ENCODE data around the gene PKD1L1.
A peak's percentile ranks its signal among the peaks of the same experiment; 100 is the strongest.

DNA sequence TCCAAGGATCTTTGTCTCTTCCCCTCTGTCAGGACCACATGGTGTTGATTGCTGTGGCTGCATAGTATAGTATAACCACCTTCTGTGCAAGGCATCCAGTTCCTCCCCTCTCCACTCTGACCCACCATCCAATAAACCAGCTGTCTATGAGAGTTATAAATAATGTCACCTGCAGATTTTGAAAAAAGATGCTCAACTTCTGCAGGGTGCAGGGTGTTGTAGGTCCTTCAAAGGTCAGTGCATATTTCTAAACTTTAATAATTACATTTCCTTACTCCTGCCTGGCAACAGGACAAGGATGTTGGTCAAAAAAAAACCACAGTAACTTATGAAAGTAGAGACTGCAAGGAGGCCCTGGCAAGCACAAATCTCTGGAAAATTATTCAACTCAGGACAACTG lies 166.2 kb downstream of the PKD1L1 start:
- TF ChIP-seq ZFP30 (CRISPR knock-in tag; IDR thresholded peaks at IDR 0.05): no peak
- TF ChIP-seq, protein P1, sequence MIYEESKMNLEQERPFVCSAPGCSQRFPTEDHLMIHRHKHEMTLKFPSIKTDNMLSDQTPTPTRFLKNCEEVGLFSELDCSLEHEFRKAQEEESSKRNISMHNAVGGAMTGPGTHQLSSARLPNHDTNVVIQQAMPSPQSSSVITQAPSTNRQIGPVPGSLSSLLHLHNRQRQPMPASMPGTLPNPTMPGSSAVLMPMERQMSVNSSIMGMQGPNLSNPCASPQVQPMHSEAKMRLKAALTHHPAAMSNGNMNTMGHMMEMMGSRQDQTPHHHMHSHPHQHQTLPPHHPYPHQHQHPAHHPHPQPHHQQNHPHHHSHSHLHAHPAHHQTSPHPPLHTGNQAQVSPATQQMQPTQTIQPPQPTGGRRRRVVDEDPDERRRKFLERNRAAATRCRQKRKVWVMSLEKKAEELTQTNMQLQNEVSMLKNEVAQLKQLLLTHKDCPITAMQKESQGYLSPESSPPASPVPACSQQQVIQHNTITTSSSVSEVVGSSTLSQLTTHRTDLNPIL (CRISPR knock-in tag; IDR thresholded peaks at IDR 0.05; ENCODE audit: low read depth): no peak
- TF ChIP-seq, protein P2, sequence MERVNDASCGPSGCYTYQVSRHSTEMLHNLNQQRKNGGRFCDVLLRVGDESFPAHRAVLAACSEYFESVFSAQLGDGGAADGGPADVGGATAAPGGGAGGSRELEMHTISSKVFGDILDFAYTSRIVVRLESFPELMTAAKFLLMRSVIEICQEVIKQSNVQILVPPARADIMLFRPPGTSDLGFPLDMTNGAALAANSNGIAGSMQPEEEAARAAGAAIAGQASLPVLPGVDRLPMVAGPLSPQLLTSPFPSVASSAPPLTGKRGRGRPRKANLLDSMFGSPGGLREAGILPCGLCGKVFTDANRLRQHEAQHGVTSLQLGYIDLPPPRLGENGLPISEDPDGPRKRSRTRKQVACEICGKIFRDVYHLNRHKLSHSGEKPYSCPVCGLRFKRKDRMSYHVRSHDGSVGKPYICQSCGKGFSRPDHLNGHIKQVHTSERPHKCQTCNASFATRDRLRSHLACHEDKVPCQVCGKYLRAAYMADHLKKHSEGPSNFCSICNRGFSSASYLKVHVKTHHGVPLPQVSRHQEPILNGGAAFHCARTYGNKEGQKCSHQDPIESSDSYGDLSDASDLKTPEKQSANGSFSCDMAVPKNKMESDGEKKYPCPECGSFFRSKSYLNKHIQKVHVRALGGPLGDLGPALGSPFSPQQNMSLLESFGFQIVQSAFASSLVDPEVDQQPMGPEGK (CRISPR knock-in tag; IDR thresholded peaks at IDR 0.05; ENCODE audit: borderline replicate concordance): peak; percentile 76; the same call in 1 of the 2 replicates
- TF ChIP-seq OSR1 (CRISPR knock-in tag; IDR thresholded peaks at IDR 0.05): peak; percentile 1; the same call in 1 of the 2 replicates
- no peak for TF ChIP-seq SNAI2 (CRISPR knock-in tag; IDR thresholded peaks at IDR 0.05)
